ENCODE results near the gene KATNAL2.

- TF ChIP-seq, protein P1, sequence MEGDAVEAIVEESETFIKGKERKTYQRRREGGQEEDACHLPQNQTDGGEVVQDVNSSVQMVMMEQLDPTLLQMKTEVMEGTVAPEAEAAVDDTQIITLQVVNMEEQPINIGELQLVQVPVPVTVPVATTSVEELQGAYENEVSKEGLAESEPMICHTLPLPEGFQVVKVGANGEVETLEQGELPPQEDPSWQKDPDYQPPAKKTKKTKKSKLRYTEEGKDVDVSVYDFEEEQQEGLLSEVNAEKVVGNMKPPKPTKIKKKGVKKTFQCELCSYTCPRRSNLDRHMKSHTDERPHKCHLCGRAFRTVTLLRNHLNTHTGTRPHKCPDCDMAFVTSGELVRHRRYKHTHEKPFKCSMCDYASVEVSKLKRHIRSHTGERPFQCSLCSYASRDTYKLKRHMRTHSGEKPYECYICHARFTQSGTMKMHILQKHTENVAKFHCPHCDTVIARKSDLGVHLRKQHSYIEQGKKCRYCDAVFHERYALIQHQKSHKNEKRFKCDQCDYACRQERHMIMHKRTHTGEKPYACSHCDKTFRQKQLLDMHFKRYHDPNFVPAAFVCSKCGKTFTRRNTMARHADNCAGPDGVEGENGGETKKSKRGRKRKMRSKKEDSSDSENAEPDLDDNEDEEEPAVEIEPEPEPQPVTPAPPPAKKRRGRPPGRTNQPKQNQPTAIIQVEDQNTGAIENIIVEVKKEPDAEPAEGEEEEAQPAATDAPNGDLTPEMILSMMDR (IDR thresholded peaks at IDR 0.05), result no peak
- no peak for TF ChIP-seq POLR2A (IDR thresholded peaks at IDR 0.05)
Observed at GRCh38 chr18:46903406-46903805, 14.0 kb upstream of the KATNAL2 start.
